Activated T-cell treated with anti-CD3 and anti-CD28 coated beads, Interleukin-2, amount 50 U/mL, for 72 hours (primary cell): ENCODE measurements around the gene AXIN1. TPM values are rescaled to one million over a fixed set of nuclear protein-coding genes. Genes with fewer than 3 reads are reported as not detected.
A peak's percentile ranks its signal among the peaks of the same experiment; 100 is the strongest.
"Not testable (repeated sequence)": the region's sequence is repeated elsewhere in the genome, so short reads cannot be mapped to it uniquely, and the experiment has no call there.

ENCODE experiments used
- ATAC-seq, 2 donors: fragments of 150-1000 bp; cut with Tn5 transposase; replicated peaks in 1 of 2; 2 replicates each; pipeline ENCODE4 v1.10.0; 2021; ENCODE audit warnings: moderate library complexity in 2 of 2, mild to moderate bottlenecking in 1 of 2
- DNase-seq, 2 donors: peaks; one replicate each; pipeline ENCODE4 v3.0.0; 2021 to 2022; ENCODE audit warnings: mixed read lengths in 1 of 2
- H3K27ac Mint-ChIP-seq: one replicate; pipeline ENCODE4 v1.8.0; 2022; ENCODE audit warnings: mild to moderate bottlenecking, moderate library complexity, mixed read lengths
- H3K27me3 Mint-ChIP-seq: one replicate; pipeline ENCODE4 v1.8.0; 2022; ENCODE audit warnings: low read depth, mixed read lengths
- H3K36me3 Mint-ChIP-seq, 2 donors: one replicate each; pipeline ENCODE4 v1.8.0; 2022; ENCODE audit warnings: mixed read lengths in 2 of 2, mild to moderate bottlenecking in 1 of 2; ENCODE audit not compliant: insufficient read depth in 2 of 2
- H3K4me1 Mint-ChIP-seq: one replicate; pipeline ENCODE4 v1.8.0; 2022; ENCODE audit warnings: low read depth, mixed read lengths
- H3K4me3 Mint-ChIP-seq, 2 donors: one replicate each; pipeline ENCODE4 v1.8.0; 2022; ENCODE audit warnings: mild to moderate bottlenecking in 2 of 2, mixed read lengths in 2 of 2, moderate library complexity in 2 of 2
- H3K9me3 Mint-ChIP-seq, 2 donors: one replicate each; pipeline ENCODE4 v1.8.0; 2022; ENCODE audit warnings: mixed read lengths in 2 of 2
- total RNA-seq, 2 donors: library from RNA; stranded (reverse); gene quantifications; one replicate each; pipeline ENCODE4 v1.2.3, GENCODE V29; 2022

AXIN1 gene
- total RNA-seq, 2 donors from 2014 or later: 28.8 to 29.4 TPM

DNA sequence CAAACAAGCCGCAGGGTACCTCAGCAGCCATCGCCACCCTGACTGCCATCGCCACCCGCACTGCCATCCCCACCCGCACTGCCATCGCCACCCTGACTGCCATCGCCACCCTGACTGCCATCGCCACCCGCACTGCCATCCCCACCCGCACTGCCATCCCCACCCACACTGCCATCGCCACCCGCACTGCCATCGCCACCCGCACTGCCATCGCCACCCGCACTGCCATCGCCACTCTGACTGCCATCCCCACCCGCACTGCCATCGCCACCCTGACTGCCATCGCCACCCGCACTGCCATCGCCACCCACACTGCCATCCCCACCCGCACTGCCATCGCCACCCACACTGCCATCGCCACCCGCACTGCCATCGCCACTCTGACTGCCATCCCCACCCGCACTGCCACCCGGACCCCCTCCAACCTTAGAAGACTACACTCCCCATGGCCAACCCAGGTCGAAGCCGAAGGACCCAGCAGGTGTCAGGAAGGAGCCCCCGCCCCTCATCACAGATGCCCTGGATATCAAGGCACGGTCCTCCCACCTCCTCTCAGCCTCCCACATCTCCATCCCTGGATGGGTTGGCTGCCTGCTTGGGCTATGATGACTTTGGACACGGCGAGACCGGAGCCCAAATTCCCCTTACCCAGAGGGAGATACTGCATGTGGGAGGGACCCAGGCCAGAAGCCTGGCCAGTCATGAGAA lies 25.7 kb upstream of the AXIN1 start:
- not testable (repeated sequence) for H3K4me3 Mint-ChIP-seq, H3K9me3 Mint-ChIP-seq, DNase-seq

GRCh38 chr16:377419-377951 lies 25.0 kb upstream of the AXIN1 start:
- no peaks in the 10 kb centered on the region for H3K27me3 Mint-ChIP-seq
- no peak for DNase-seq
- no peak for ATAC-seq
- no peaks in the 10 kb centered on the region for H3K9me3 Mint-ChIP-seq
- no peak overlapping the region for H3K27ac Mint-ChIP-seq
- no peaks in the 10 kb centered on the region for H3K36me3 Mint-ChIP-seq
- H3K4me1 Mint-ChIP-seq: peaks cover 10% of the 10 kb centered on the region
- no peak overlapping the region for H3K4me3 Mint-ChIP-seq

More for the DNA sequence above, 25.7 kb upstream of the AXIN1 start:
- not testable (repeated sequence) for H3K27me3 Mint-ChIP-seq, H3K27ac Mint-ChIP-seq, ATAC-seq, H3K36me3 Mint-ChIP-seq
- H3K4me1 Mint-ChIP-seq: peaks cover 15% of the 10 kb centered on the region

DNA sequence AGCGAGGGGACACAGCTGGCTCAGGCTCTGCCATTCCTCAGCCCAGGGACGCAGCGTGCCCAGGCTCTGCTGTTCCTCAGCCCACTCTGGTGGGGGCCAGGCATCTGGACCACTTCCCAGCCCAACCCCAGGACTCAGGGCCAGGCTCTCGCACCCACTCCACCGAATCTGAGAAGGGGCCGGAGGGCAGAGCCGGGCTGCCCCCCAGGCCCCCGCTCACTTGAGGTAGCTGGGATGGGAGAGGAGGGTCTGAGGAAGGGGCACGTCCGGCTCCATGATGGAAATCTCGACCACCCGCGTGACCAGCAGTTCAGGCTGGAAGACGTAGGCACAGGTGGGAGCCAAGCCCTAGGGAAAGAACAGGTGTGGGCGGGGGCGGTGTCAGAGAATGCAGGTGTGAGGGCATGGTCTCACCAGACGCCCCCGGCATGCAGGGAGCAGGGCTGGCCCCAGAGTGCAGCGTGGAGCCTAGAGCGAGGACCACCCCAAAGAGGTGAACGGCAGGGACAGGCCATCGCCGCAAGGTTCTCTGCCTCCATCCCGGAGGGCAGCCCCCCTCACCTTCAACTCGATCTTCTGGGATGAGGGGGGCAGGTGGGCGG lies 24.4 kb upstream of the AXIN1 start:
- Mint-ChIP-seq H3K4me1 (peaks cover 10% of the 10 kb centered on the region), H3K27me3 (no peaks in the 10 kb centered on the region), H3K36me3 (peaks cover 0 to 1% of the 10 kb centered on the region in 2 donors), H3K4me3 (no peak overlapping the region), H3K9me3 (no peaks in the 10 kb centered on the region), H3K27ac (no peak overlapping the region)
- DNase-seq (no peak), ATAC-seq (no peak)

DNA sequence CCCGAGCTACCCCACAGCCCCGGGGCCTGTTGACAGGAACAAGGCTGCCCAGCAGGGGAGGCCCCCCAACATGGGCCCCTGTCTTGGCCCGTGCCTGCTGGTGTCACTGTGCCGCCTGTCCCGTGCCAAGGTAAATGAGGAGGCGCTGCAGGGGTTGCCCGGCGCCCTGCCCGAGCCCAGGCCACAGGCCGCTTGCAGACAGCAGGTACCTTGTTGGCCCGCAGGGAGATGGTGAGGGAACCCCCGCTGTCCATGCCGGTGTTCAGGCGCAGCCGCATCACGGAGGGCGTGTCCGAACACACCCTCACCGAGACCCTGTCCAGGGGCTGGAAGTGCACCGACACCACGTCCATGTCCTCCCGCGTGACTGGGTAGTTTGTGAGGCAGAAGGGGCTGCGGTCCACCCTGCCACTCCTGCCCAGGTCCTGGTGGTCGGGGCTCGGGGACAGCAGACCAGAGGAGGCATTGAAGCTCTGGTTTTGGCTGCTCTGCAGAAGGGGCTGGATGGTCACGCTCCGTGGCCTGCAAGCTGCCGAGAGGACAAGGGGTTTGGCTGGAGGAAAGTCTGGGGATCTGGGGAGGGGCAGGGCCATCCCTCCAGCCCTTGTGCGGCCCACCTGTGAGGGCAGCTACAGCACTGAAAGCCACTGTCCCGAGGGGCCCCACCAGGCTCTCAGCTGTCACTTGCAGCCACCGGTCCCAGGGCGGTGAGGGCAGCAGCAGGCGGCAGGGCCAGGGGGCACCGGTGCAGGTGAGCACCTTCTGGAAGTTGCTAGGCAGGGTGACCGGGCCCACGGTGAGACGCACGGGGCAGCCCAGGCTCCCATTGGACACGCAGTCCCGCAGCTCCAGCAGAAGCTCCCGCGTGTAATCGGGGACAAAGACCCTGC lies 23.6 kb upstream of the AXIN1 start:
- Mint-ChIP-seq H3K4me1 (peaks cover 10% of the 10 kb centered on the region), H3K4me3 (no peak overlapping the region), H3K36me3 (peaks cover 0 to 2% of the 10 kb centered on the region in 2 donors), H3K27me3 (no peaks in the 10 kb centered on the region), H3K27ac (no peak overlapping the region), H3K9me3 (no peaks in the 10 kb centered on the region)
- ATAC-seq (no peak), DNase-seq (no peak)

DNA sequence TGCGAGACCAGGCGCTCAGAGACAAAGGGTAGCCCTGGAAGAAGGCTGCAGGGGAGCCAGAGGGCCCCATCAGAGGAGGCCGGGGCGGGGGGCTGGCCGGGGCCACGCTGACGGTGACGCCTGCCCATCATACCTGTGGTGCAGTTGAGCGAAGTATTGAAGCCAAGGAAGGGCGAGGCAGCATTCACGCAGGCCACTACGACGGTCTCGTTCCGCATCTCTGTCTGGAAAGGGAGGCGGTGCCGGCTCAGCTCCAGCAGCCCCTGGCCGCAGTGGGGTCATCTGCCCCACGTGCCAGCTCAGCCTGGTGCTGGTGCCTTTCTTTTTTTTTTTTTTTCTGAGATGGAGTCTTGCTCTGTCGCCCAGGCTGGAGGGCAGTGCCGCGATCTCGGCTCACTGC lies 22.7 kb upstream of the AXIN1 start:
- DNase-seq (no peak), ATAC-seq (no peak)
- no peaks in the 10 kb centered on the region for H3K9me3 Mint-ChIP-seq
- H3K4me1 Mint-ChIP-seq: peaks cover 15% of the 10 kb centered on the region
- peaks cover 0 to 4% of the 10 kb centered on the region in 2 donors for H3K36me3 Mint-ChIP-seq
- H3K27me3 Mint-ChIP-seq: no peaks in the 10 kb centered on the region
- H3K4me3 Mint-ChIP-seq: no peak overlapping the region
- no peak overlapping the region for H3K27ac Mint-ChIP-seq

- H3K36me3 Mint-ChIP-seq: peaks cover 0 to 4% of the 10 kb centered on the region in 2 donors
Measured at GRCh38 chr16:374616-374926, 22.0 kb upstream of the AXIN1 start.

GRCh38 chr16:373848-374615 lies 21.5 kb upstream of the AXIN1 start:
- DNase-seq (no peak), ATAC-seq (no peak)
- Mint-ChIP-seq H3K27me3 (no peaks in the 10 kb centered on the region), H3K27ac (no peak overlapping the region), H3K4me1 (peaks cover 17% of the 10 kb centered on the region), H3K36me3 (peaks cover 0 to 4% of the 10 kb centered on the region in 2 donors), H3K4me3 (no peak overlapping the region), H3K9me3 (no peaks in the 10 kb centered on the region)

More at GRCh38 chr16:374616-374926, 22.0 kb upstream of the AXIN1 start:
- Mint-ChIP-seq H3K4me1 (peaks cover 13% of the 10 kb centered on the region), H3K27me3 (no peaks in the 10 kb centered on the region), H3K27ac (no peak overlapping the region), H3K4me3 (no peak overlapping the region), H3K9me3 (no peaks in the 10 kb centered on the region)
- DNase-seq (no peak), ATAC-seq (no peak)

DNA sequence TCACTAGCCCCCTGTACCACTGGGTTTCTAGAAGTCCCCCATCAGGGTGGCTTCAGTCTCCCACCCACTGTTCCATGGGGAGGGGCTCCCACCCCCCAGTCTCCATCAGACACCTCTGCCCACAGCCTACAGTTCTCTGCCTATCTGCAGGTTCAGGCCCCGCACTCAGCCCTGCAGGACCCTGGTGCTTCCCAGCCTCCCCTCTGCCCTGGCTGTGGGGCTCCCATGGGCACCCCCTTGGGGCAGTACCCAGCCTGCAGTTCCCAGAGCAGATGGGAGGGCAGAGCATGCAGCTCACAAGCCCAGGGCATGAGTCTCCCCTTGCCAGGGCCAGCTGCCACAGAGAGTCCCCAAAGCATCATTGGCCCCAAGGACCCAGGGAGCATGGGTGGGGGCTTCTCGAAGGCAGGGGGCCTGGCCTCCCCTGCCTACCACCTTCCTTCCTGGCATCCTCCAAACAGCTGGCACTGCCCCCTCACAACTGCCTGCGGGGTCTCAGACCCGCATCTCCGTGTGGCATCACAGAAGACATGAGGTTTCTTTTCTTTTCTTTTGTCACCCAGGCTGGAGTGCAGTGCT lies 20.6 kb upstream of the AXIN1 start:
- H3K9me3 Mint-ChIP-seq: no peaks in the 10 kb centered on the region
- no peak overlapping the region for H3K27ac Mint-ChIP-seq
- no peaks in the 10 kb centered on the region for H3K27me3 Mint-ChIP-seq
- peaks cover 17% of the 10 kb centered on the region for H3K4me1 Mint-ChIP-seq
- H3K36me3 Mint-ChIP-seq: peaks cover 0 to 4% of the 10 kb centered on the region in 2 donors
- no peak overlapping the region for H3K4me3 Mint-ChIP-seq
- DNase-seq (no peak), ATAC-seq (no peak)

GRCh38 chr16:372302-372983 lies 19.9 kb upstream of the AXIN1 start:
- ATAC-seq: no peak
- Mint-ChIP-seq H3K4me3 (no peak overlapping the region), H3K4me1 (peaks cover 17% of the 10 kb centered on the region), H3K27ac (no peak overlapping the region), H3K36me3 (peaks cover 0 to 4% of the 10 kb centered on the region in 2 donors), H3K27me3 (no peaks in the 10 kb centered on the region), H3K9me3 (no peaks in the 10 kb centered on the region)
- no peak for DNase-seq

- Mint-ChIP-seq H3K27ac (no peak overlapping the region), H3K4me1 (peaks cover 17% of the 10 kb centered on the region), H3K9me3 (no peaks in the 10 kb centered on the region), H3K27me3 (no peaks in the 10 kb centered on the region), H3K36me3 (peaks cover 0 to 7% of the 10 kb centered on the region in 2 donors), H3K4me3 (no peak overlapping the region)
- DNase-seq: no peak
- no peak for ATAC-seq
Measured at GRCh38 chr16:371515-372301, 19.2 kb upstream of the AXIN1 start.

DNA sequence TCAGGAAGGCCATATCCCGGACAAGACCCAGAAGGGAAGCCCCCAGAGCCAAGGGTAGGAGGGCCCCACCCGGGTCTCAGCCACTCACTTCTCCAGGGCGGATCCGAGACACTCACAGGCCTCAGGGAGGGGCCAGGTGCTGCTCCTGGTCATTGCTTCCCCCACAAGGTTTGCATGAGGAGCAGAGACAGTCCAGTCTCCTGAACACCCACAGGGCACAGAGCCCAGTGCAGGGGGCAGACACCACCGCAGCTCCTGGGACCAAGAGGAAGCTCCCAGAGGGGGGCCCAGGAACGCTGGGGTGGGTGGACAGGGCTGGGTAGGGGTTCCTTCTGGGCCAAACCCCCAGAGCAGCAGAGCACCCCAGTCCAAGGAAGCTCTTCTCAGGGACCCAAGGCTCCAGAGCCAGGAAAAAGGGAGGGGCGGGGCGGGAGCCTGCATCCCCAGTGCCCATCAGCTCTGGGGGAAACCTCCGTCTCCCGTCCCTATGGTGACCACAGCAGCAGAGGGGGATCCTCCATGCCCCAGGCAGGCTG lies 18.5 kb upstream of the AXIN1 start:
- Mint-ChIP-seq H3K4me3 (peak overlapping the region; percentile 78 to 94), H3K4me1 (peaks cover 17% of the 10 kb centered on the region), H3K27ac (peak overlapping the region; percentile 93), H3K9me3 (no peaks in the 10 kb centered on the region), H3K36me3 (peaks cover 0 to 7% of the 10 kb centered on the region in 2 donors), H3K27me3 (no peaks in the 10 kb centered on the region)
- peak in 1 of 2 donors; percentile 8 for ATAC-seq
- DNase-seq: no peak
